Measurements from ENCODE around the gene FAM156A.
"Not testable (repeated sequence)": the region's sequence is repeated elsewhere in the genome, so short reads cannot be mapped to it uniquely, and the experiment has no call there.

FAM156A gene

GRCh38 chrX:52958113-52958959, at the start of gene FAM156A:
Gene FAM156A (minus strand): TSS chrX:52958518. CDS start chrX:52948588, 9,930 bp downstream.
- not testable (repeated sequence) for DNase-seq

- no peak for DNase-seq
These were observed 47.0 kb upstream of the FAM156A start for GRCh38 chrX:53005327-53005726.

- DNase-seq, result no peak
These were observed 46.5 kb upstream of the FAM156A start for GRCh38 chrX:53004811-53005210.

GRCh38 chrX:53004038-53004437, 45.7 kb upstream of the FAM156A start:
- no peak for DNase-seq

GRCh38 chrX:53003111-53003510, 44.8 kb upstream of the FAM156A start:
- DNase-seq, result no peak

GRCh38 chrX:53001958-53002357, 43.6 kb upstream of the FAM156A start:
- no peak for DNase-seq

GRCh38 chrX:53000447-53001135, 42.3 kb upstream of the FAM156A start:
- no peak for DNase-seq

GRCh38 chrX:52995987-52996331, 37.6 kb upstream of the FAM156A start:
- DNase-seq, result no peak

- DNase-seq, result peak; percentile 89
These were observed 37.0 kb upstream of the FAM156A start for GRCh38 chrX:52995135-52995986.

GRCh38 chrX:52990848-52991247, 32.5 kb upstream of the FAM156A start:
- no peak for DNase-seq

GRCh38 chrX:52990011-52990631, 31.8 kb upstream of the FAM156A start:
- DNase-seq, result peak; percentile 49

GRCh38 chrX:52988985-52989917, 30.9 kb upstream of the FAM156A start:
- no peak for DNase-seq

- DNase-seq, result no peak
These were observed 25.1 kb upstream of the FAM156A start for GRCh38 chrX:52983321-52984000.

- DNase-seq, result no peak
These were observed 21.7 kb upstream of the FAM156A start for GRCh38 chrX:52979993-52980392.

GRCh38 chrX:52979568-52979967, 21.2 kb upstream of the FAM156A start:
- DNase-seq, result no peak

- no peak for DNase-seq
These were observed 19.6 kb upstream of the FAM156A start for GRCh38 chrX:52977953-52978352.

- DNase-seq, result not testable (repeated sequence)
These were observed 17.3 kb upstream of the FAM156A start for GRCh38 chrX:52975576-52975975.

GRCh38 chrX:52974336-52974992, 16.1 kb upstream of the FAM156A start:
- DNase-seq, result not testable (repeated sequence)

GRCh38 chrX:52967922-52968321, 9.6 kb upstream of the FAM156A start:
- not testable (repeated sequence) for DNase-seq

- not testable (repeated sequence) for DNase-seq
These were observed 8.8 kb upstream of the FAM156A start for GRCh38 chrX:52966993-52967738.

Data from activated gamma-delta T cell treated with Interleukin-2 at 50 U/mL for 16 hours (primary cell).